H1 (cell line): Measurements from ENCODE around the gene ZNF581. TPM values are rescaled to one million over a fixed set of nuclear protein-coding genes. Genes with fewer than 3 reads are reported as not detected.

Experiments
- CTCF ChIA-PET: fragments of 300-600 bp; sonication (Branson Sonifier 250); formaldehyde crosslinking; loops from one replicate; lab custom pipeline; 2021; ENCODE audit not compliant: partially characterized antibody; lab: Charles Lee
- POLR2A ChIA-PET: fragments of 300-600 bp; sonication (Branson Sonifier 250); formaldehyde crosslinking; loops from one replicate; lab custom pipeline; 2021; ENCODE audit warnings: inconsistent platforms; ENCODE audit not compliant: partially characterized antibody; lab: Charles Lee
- DNase-seq, 2 experiments: peaks; one replicate each; pipeline versions ENCODE4 v3.0.0 to v3.0.0-alpha.2; 2010 to 2022; ENCODE audit warnings: low spot score in 2 of 2, low read depth in 1 of 2, mixed read lengths in 1 of 2
- FAIRE-seq: peaks from 2 replicates; lab custom pipeline; 2011; peaks lifted over from hg19 to GRCh38; lab: Jason Lieb, UNC
- H2AFZ ChIP-seq: 2 replicates; pipeline ENCODE4 v1.8.1; 2012; ENCODE audit warnings: low read length, inconsistent platforms
- H2AK5ac ChIP-seq: 2 replicates; pipeline ENCODE4 v1.6.1; 2013; ENCODE audit warnings: low read depth, low read length
- H2BK120ac ChIP-seq: replicated peaks from 2 replicates; pipeline ENCODE3; 2013; ENCODE audit warnings: low read depth, low read length, inconsistent platforms
- H2BK12ac ChIP-seq: 2 replicates; pipeline ENCODE4 v1.6.1; 2013; ENCODE audit warnings: low read depth, low read length
- H2BK15ac ChIP-seq: 2 replicates; pipeline ENCODE4 v1.6.1; 2013; ENCODE audit warnings: low read length
- H2BK20ac ChIP-seq: 2 replicates; pipeline ENCODE4 v1.6.1; 2013; ENCODE audit warnings: low read length
- H2BK5ac ChIP-seq: 2 replicates; pipeline ENCODE4 v1.6.1; 2013; ENCODE audit warnings: low read depth, low read length
- H3K14ac ChIP-seq: 2 replicates; pipeline ENCODE4 v1.6.1; 2013; ENCODE audit warnings: inconsistent platforms; ENCODE audit not compliant: insufficient read length
- H3K18ac ChIP-seq: 2 replicates; pipeline ENCODE4 v1.6.1; 2013; ENCODE audit warnings: low read length; ENCODE audit errors: extremely low read depth
- H3K23ac ChIP-seq: 2 replicates; pipeline ENCODE4 v1.6.1; 2013; ENCODE audit warnings: inconsistent platforms; ENCODE audit not compliant: insufficient read length
- H3K23me2 ChIP-seq: 2 replicates; pipeline ENCODE4 v1.6.1; 2013; ENCODE audit warnings: low read depth, low read length
- H3K27ac ChIP-seq: 2 replicates; pipeline ENCODE4 v1.6.1; 2011; ENCODE audit warnings: low read depth, low read length, inconsistent platforms
- H3K27me3 ChIP-seq, 4 experiments: replicated peaks in 1 of 4; 1 replicate in 1 of 4; 2 replicates in 3 of 4; pipeline versions ENCODE4 v1.6.1 to v1.8.1; 2011 to 2013; ENCODE audit warnings: low read length in 3 of 4, mild to moderate bottlenecking in 3 of 4, inconsistent platforms in 2 of 4, mixed read lengths in 2 of 4, moderate library complexity in 1 of 4; ENCODE audit not compliant: control insufficient read depth in 3 of 4, insufficient read depth in 3 of 4; ENCODE audit errors: extremely low read depth in 1 of 4
- H3K36me3 ChIP-seq, 4 experiments: 2 replicates each; pipeline versions ENCODE4 v1.6.1 to v1.8.1; 2011 to 2013; ENCODE audit warnings: mild to moderate bottlenecking in 4 of 4, low read length in 3 of 4, moderate library complexity in 2 of 4, control low read depth in 1 of 4, inconsistent platforms in 1 of 4; ENCODE audit not compliant: insufficient read depth in 4 of 4, control insufficient read depth in 2 of 4
- H3K4ac ChIP-seq: replicated peaks from 2 replicates; pipeline ENCODE3; 2013; ENCODE audit warnings: low read length, low read depth, mixed read lengths, inconsistent platforms; ENCODE audit not compliant: insufficient read length
- H3K4me1 ChIP-seq, 4 experiments: replicated peaks in 1 of 4; 1 replicate in 1 of 4; 2 replicates in 3 of 4; pipeline versions ENCODE4 v1.6.1 to v1.8.1; 2011 to 2013; ENCODE audit warnings: low read length in 3 of 4, inconsistent platforms in 2 of 4, mixed read lengths in 1 of 4; ENCODE audit not compliant: insufficient read depth in 4 of 4, control insufficient read depth in 3 of 4
- H3K4me2 ChIP-seq, 2 experiments: 2 replicates each; pipeline versions ENCODE4 v1.6.1 to v1.8.1; 2011 to 2013; ENCODE audit warnings: low read depth in 2 of 2, low read length in 2 of 2, control low read depth in 1 of 2, inconsistent platforms in 1 of 2, mild to moderate bottlenecking in 1 of 2; ENCODE audit not compliant: insufficient read depth in 1 of 2
- H3K4me3 ChIP-seq, 4 experiments: fragments of 200-600, 300-600 bp in 1 of 4; sonication (generic), shearing (Covaris generic), sonication (Bioruptor Twin) in 1 of 4; 2 replicates each; pipeline versions ENCODE4 v1.5.1 to v1.8.1; 2011 to 2016; ENCODE audit warnings: low read length in 4 of 4, low read depth in 3 of 4, control low read depth in 2 of 4, inconsistent platforms in 2 of 4, mild to moderate bottlenecking in 2 of 4, mixed read lengths in 1 of 4, moderate library complexity in 1 of 4; ENCODE audit not compliant: insufficient read depth in 2 of 4; ENCODE audit errors: extremely low read depth in 1 of 4
- H3K56ac ChIP-seq: replicated peaks from 2 replicates; pipeline ENCODE3; 2013; ENCODE audit warnings: low read depth, mild to moderate bottlenecking, mixed read lengths, low read length, inconsistent platforms; ENCODE audit not compliant: insufficient read length
- H3K79me1 ChIP-seq: 2 replicates; pipeline ENCODE4 v1.6.1; 2013; ENCODE audit warnings: low read depth, low read length, control low read depth
- H3K79me2 ChIP-seq, 2 experiments: 2 replicates each; pipeline versions ENCODE4 v1.6.1 to v1.8.1; 2012 to 2013; ENCODE audit warnings: low read length in 2 of 2, mild to moderate bottlenecking in 2 of 2, inconsistent platforms in 1 of 2; ENCODE audit not compliant: insufficient read depth in 2 of 2, control insufficient read depth in 1 of 2
- H3K9ac ChIP-seq, 4 experiments: replicated peaks in 1 of 4; 1 replicate in 1 of 4; 2 replicates in 3 of 4; pipeline versions ENCODE4 v1.6.1 to v1.8.1; 2011 to 2013; ENCODE audit warnings: low read depth in 3 of 4, low read length in 3 of 4, control low read depth in 2 of 4, mild to moderate bottlenecking in 2 of 4, moderate library complexity in 2 of 4, inconsistent platforms in 1 of 4; ENCODE audit errors: extremely low read depth in 1 of 4
- H3K9me3 ChIP-seq, 2 experiments: 2 replicates each; pipeline versions ENCODE4 v1.6.1 to v1.8.1; 2012 to 2013; ENCODE audit warnings: mild to moderate bottlenecking in 2 of 2, moderate library complexity in 2 of 2, control low read depth in 1 of 2, inconsistent platforms in 1 of 2, low read depth in 1 of 2, low read length in 1 of 2, mixed read lengths in 1 of 2; ENCODE audit not compliant: insufficient read depth in 2 of 2
- H4K20me1 ChIP-seq, 2 experiments: replicated peaks in 1 of 2; 2 replicates each; pipeline versions ENCODE3 to v1.8.1; 2011 to 2013; ENCODE audit warnings: inconsistent platforms in 2 of 2, low read length in 2 of 2, mild to moderate bottlenecking in 1 of 2; ENCODE audit not compliant: insufficient read depth in 2 of 2, control insufficient read depth in 1 of 2
- H4K5ac ChIP-seq: 2 replicates; pipeline ENCODE4 v1.6.1; 2013; ENCODE audit warnings: low read length, low read depth, mixed read lengths, inconsistent platforms; ENCODE audit not compliant: insufficient read length
- H4K8ac ChIP-seq: 2 replicates; pipeline ENCODE4 v1.8.0; 2013; ENCODE audit warnings: mild to moderate bottlenecking, moderate library complexity, low read length, inconsistent platforms; ENCODE audit not compliant: insufficient read depth; ENCODE audit errors: extremely low read depth
- H4K91ac ChIP-seq: replicated peaks from 2 replicates; pipeline ENCODE3; 2013; ENCODE audit warnings: low read length, mixed read lengths, inconsistent platforms; ENCODE audit not compliant: insufficient read length
- ASH2L ChIP-seq: fragments of 200-600, 300-600 bp; sonication (generic); IDR thresholded peaks from one replicate; pipeline ENCODE4 v1.7.1; 2017; ENCODE audit warnings: low read length
- CBX8 ChIP-seq: fragments of 300-800, 300-1000 bp; sonication (generic); IDR thresholded peaks from 2 replicates; pipeline ENCODE4 v1.7.1; 2016; ENCODE audit warnings: low read depth, low read length, borderline replicate concordance
- MAFK ChIP-seq: IDR thresholded peaks from 2 replicates; pipeline ENCODE4 v1.6.1; 2012; ENCODE audit warnings: low read depth, mild to moderate bottlenecking, improper control_type of control experiment, low read length
- RFX5 ChIP-seq: IDR thresholded peaks from 2 replicates; pipeline ENCODE4 v1.6.1; 2011; ENCODE audit warnings: low read depth, low read length, improper control_type of control experiment, borderline replicate concordance
- WGBS, 2 experiments: shearing (Covaris generic) in 1 of 2; methylation state at CpG; one replicate each; pipeline versions ENCODE4 v1.1.6 to v1.1.7; 2013 to 2015; ENCODE audit warnings: low lambda C conversion rate in 2 of 2, mixed read lengths in 2 of 2, inconsistent platforms in 1 of 2, low coverage in 1 of 2, missing lambda C conversion rate in 1 of 2; ENCODE audit not compliant: insufficient replicate concordance in 2 of 2, insufficient coverage in 1 of 2, insufficient read length in 1 of 2; ENCODE audit errors: extremely low coverage in 1 of 2, missing lambda C conversion rate in 1 of 2; 5-methylcytosine and 5-hydroxymethylcytosine counted together
- polyA plus RNA-seq, 7 experiments: library from polyadenylated mRNA; depleted of rRNA in 3 of 7; stranded (reverse) in 5 of 7; unstranded in 2 of 7; fragments of >200 nt in 5 of 7; fragments of 200-250 nt in 2 of 7; gene quantifications; 1 replicate in 5 of 7; 2 replicates in 1 of 7; 4 replicates in 1 of 7; pipeline versions ENCODE4 v1.2.1 to v1.2.3, GENCODE V29; 2011 to 2013; ENCODE audit warnings: missing spikeins in 2 of 7, mixed read lengths in 2 of 7
- total RNA-seq: library from RNA; stranded (reverse); fragmentation: NEBNext Ultra II Directional; extraction: Animal tissue kit (Norgen Biotek cat#: 25700); gene quantifications from 2 replicates; pipeline ENCODE4 v1.2.1, GENCODE V29; 2021

The ZNF581 gene
- total and polyA plus RNA-seq, 2 of the 8 experiments (the other 6 are each of a cell fraction or from before 2014, with no cell fraction given) = 73.0 to 76.1 TPM

- DNase-seq (no peak), FAIRE-seq (no peak)
- Histone ChIP-seq H3K14ac (no peak overlapping the region), H3K9ac (no peak overlapping the region), H3K4me2 (no peak overlapping the region), H4K91ac (no peak overlapping the region), H3K79me2 (no peaks in the 10 kb centered on the region), H3K79me1 (no peaks in the 10 kb centered on the region), H3K27me3 (peaks cover 0 to under 1% (median 0%) of the 10 kb centered on the region in 4 experiments; a peak in 1 of 7 replicates), H3K4me1 (peaks cover 0 to 3% (median 0%) of the 10 kb centered on the region in 4 experiments; a peak in 3 of 7 replicates), H4K8ac (no peak overlapping the region), H3K23ac (no peak overlapping the region), H3K4ac (no peak overlapping the region), H3K18ac (no peak overlapping the region), H4K20me1 (peaks cover 1 to 5% of the 10 kb centered on the region in 2 experiments), H3K9me3 (no peaks in the 10 kb centered on the region), H2AFZ (no peak overlapping the region), H2BK12ac (no peak overlapping the region), H3K4me3 (no peak overlapping the region), H2AK5ac (no peak overlapping the region), H2BK15ac (no peak overlapping the region), H3K23me2 (no peaks in the 10 kb centered on the region), H2BK20ac (no peak overlapping the region), H4K5ac (no peak overlapping the region), H3K27ac (no peak overlapping the region), H3K36me3 (peaks cover 0 to 11% (median 3%) of the 10 kb centered on the region in 4 experiments; a peak in 5 of 8 replicates), H2BK120ac (no peak overlapping the region), H3K56ac (no peak overlapping the region), H2BK5ac (no peak overlapping the region)
- WGBS, 2 experiments = 95% methylated on average over 24 of the region's 40 CpGs; no CpG with 5 or more reads in 1 of the 2 experiments
- CTCF ChIA-PET = interaction anchor here (3.2 to 8.0 kb wide), 2 partner anchors 10 to 16 kb away, joined by 9 to 38 read pairs; partner anchors contain the start of gene ZNF865
- POLR2A ChIA-PET = interaction anchor here (0.9 to 6.8 kb wide), 5 partner anchors 11 to 25 kb away, joined by 3 to 32 read pairs (median 13); partner anchors contain the start of genes CCDC106, FIZ1 and ZNF865
- no peak for TF ChIP-seq MAFK
- TF ChIP-seq ASH2L = no peak
- TF ChIP-seq RFX5 = no peak
- TF ChIP-seq CBX8 = no peak
Observed at GRCh38 chr19:55622242-55622969, 21.0 kb upstream of the ZNF581 start.
